Measurements from ENCODE around the gene GSDMA.

GSDMA gene

DNA sequence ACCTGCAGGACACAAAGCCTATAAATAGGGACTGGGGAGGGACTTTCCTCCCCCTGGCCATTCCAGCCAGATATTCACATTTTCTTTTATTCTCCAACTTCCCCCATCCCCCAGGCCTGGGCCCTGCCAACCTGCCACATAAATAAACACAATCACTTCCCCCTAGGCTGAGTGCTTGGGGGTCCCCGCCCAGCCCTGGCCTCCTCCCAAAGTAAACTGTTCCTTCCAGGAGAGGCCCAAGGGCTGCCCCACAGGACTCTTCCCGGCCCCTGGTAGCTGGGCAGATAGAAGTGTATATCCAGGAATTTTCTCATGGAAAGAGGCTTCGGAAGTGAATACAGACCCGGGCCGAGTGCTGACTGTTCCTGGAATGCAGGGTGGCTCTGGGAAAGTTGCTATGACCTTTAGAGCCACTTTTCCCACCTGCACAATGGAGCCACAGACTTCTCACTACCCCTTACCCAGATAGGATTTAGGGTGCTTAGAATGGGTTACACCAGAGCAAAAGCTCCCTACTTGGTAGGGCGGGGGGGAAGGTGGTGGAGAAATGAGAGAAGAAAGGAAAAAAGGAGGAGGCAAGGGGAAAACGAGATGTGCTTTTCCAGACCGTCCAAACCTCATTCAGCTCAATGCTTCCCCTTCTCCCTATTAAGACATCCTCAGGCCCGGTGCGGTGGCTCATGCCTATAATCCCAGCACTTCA lies 60.9 kb downstream of the GSDMA start:
- peak; percentile 36 for DNase-seq

DNA sequence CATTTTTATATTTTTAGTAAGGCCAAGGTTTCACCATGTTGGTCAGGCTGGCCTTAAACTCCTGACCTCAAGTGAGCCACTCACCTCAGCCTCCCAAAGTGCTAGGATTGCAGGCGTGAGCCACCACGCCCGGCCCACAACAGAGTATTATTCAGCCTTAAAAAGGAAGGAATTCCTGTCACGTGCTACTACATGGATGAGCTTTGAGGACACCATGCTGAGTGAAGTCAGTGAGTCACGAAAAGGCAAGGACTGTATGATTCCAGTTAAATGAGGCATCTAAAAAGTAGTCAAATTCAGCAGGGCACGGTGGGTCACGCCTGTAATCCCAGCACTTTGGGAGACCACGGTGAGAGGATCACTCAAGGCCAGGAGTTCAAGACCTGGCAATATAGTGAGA lies 62.1 kb downstream of the GSDMA start:
- no peak for DNase-seq

- DNase-seq = no peak
Observed at GRCh38 chr17:40025559-40025958, 62.8 kb downstream of the GSDMA start.

DNA sequence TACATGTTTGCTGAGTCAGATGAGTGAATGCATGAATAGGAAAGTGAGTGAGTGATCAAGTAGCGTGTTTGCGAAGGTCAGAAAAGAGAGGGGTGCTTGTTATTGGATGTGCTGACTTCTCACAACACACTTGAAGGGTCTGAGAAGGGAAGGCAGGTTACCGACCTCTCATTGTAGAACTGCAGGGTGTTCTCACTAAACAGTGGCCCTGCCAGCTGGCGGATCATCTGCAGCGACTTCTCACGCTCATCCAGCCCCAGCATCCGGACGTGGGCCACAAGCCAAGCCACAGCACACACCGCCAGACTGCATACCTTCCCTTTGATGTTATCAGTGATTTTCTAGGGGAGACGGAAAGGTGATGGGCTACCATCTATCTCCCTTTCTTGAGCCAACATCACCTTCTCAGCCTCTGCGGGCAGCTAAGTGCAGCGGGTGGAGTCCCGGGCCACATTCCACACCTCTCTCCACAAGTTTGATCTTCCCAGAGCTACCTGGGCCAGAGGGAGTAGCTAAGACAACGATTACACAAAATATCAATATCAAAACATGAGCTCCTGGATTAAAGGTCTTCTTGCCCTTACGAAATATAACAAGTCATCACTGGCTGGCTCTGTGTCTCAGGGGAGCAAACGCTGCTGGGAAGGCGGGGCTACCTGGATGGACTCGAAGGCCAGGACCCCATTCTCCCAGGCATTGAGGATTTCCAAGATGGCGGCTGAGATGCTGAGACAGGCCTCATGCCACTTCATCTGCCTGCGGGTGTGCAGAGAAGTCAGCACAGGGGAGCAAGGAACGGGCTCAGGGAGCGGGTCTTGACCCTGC lies 63.4 kb downstream of the GSDMA start:
- DNase-seq = peak; percentile 97

- peak; percentile 43 for DNase-seq
Observed at GRCh38 chr17:40026816-40027613, 64.2 kb downstream of the GSDMA start.
